GM19397 (cell line): ENCODE data around the gene B4GALT5.
"Not testable (repeated sequence)": the region's sequence is repeated elsewhere in the genome, so short reads cannot be mapped to it uniquely, and the experiment has no call there.

Source experiments
- ATAC-seq: cut with Tn5 transposase; IDR thresholded peaks from one replicate; pipeline ENCODE4 v1.9.1; 2021; ENCODE audit warnings: mild to moderate bottlenecking, moderate library complexity; ENCODE audit not compliant: unreplicated experiment

The B4GALT5 gene

GRCh38 chr20:49631856-49632418, 81.7 kb downstream of the B4GALT5 start:
- ATAC-seq = no peak

- ATAC-seq = no peak
Measured at GRCh38 chr20:49631061-49631716, 82.5 kb downstream of the B4GALT5 start.

GRCh38 chr20:49630396-49630951, 83.2 kb downstream of the B4GALT5 start:
- ATAC-seq = peak; percentile 70

GRCh38 chr20:49629606-49630005, 84.1 kb downstream of the B4GALT5 start:
- ATAC-seq = no peak

DNA sequence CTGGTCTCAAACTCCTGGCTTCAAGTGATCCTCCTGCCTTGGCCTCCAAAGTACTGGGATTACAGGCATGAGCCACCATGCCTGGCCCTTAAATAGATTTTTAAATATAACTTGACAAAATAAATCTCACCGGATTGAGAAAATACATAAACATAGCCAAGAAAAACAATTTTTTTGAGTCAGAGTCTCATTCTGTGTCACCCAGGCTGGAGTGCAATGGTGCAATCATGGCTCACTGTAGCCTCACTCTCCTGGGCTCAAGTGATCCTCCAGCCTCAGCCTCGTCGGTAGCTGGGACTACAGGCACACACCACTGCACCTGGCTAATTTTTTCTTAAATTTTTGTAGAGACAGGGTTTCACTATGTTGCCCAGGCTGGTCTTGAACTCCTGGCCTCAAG, 85.4 kb downstream of the B4GALT5 start:
- not testable (repeated sequence) for ATAC-seq

DNA sequence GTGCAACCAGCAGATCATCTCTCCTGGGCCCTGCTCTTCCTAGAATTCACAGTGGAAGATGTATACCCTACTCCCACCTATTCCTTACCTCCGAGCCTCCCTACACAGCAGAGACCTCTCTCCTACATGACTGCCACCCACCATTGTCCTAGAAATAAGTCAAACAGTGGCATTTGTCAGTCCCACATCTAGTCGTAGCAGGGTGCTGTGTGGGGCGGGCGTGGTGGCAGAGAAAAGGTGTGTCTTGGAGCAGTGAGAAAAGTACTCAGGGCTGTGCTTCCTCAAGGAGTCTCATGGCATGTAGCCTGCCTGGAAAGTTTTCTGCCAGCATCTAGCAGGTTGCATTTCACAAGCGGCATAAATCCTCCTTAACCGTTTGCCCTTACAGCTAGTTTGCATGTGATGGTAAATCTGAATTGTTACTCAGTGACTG, 86.3 kb downstream of the B4GALT5 start:
- no peak for ATAC-seq

GRCh38 chr20:49624988-49625387, 88.7 kb downstream of the B4GALT5 start:
- ATAC-seq = not testable (repeated sequence)

GRCh38 chr20:49624317-49624716, 89.4 kb downstream of the B4GALT5 start:
- no peak for ATAC-seq

DNA sequence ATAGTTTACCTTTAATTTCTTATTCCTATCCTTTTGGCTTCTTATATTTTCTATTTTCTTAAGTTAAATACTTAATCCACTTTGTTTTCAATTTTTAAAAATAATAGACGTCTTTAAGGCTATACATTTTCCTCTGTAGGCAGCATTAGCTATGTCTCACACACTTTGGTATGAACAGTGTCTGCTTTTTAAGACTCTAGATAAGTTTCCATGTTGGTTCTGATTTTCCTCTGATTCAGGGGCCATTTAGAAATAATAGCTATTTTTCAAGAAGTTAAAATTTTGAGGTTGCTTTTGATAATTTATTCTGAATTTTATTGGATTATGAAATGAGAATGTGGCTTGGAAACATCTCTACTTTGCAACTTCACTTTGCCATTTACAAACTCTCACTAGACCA, 91.4 kb downstream of the B4GALT5 start:
- no peak for ATAC-seq

- ATAC-seq = peak; percentile 85
Measured at GRCh38 chr20:49620364-49621240, 93.1 kb downstream of the B4GALT5 start.

DNA sequence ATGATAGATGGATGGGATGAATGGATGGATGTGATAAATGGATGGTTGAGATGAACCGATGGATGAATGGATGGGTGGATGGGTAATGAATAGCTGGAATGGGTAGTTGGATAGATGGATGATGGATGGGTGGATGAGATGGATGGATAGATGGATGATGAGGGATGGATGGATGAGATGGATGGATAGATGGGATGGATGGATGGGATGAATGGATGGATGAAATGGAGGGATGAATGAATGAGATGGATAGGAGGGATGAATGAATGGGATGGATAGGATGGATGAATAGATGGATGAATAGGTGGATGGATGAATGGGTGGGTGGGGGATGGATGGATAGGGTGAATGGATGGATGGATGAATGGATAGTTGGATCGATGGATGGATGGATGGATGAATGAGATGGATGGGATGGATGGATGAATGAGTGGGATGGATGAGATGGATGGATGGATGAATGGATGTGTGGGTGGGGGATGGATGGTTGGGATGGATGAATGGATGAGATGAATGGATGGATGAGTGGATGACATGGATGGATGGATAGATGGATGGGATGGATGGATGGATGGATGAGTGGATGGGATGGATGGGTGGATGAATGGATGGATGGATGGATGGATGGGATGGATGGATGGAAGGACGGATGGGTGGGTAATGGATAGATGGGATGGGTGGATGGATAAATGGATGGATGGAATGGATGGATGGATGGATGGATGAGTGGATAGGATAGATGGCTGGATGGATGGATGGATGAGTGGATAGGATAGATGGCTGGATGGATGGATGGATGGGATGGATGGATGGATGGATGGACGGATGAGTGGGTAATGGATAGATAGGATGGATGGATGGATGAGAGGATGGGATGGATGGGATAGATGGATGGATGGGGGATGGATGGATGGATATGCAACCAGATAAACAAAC, 94.3 kb downstream of the B4GALT5 start:
- no peak for ATAC-seq

DNA sequence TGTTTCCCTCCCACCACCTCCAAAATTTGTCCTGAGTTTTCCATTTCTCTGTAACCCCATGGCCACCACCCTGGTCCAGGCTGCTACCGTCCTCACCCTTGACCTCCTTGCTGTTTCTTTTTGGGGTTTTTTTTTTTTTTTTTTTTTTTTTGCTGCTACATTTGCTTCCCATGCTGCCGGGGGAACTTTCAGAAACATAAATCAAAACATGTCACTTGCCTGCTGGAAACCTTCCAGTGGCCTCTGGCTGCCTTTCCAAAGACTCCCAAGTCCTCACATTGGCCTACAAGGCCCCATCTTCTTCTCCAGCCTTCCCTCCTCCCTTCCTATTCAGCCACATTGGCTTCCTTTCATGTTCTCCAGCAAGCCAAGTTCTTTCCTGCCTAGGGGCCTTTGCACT, 95.4 kb downstream of the B4GALT5 start:
- no peak for ATAC-seq

DNA sequence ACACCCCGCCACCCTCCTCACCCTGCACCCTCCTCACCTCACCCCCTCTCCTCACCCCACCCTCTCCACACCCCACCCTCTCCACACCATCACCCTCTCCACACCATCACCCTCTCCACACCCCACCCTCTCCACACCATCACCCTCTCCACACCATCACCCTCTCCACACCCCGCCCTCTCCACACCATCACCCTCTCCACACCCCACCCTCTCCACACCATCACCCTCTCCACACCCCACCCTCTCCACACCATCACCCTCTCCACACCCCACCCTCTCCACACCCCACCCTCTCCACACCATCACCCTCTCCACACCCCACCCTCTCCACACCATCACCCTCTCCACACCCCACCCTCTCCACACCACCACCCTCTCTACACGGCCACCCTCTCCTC, 96.3 kb downstream of the B4GALT5 start:
- not testable (repeated sequence) for ATAC-seq

DNA sequence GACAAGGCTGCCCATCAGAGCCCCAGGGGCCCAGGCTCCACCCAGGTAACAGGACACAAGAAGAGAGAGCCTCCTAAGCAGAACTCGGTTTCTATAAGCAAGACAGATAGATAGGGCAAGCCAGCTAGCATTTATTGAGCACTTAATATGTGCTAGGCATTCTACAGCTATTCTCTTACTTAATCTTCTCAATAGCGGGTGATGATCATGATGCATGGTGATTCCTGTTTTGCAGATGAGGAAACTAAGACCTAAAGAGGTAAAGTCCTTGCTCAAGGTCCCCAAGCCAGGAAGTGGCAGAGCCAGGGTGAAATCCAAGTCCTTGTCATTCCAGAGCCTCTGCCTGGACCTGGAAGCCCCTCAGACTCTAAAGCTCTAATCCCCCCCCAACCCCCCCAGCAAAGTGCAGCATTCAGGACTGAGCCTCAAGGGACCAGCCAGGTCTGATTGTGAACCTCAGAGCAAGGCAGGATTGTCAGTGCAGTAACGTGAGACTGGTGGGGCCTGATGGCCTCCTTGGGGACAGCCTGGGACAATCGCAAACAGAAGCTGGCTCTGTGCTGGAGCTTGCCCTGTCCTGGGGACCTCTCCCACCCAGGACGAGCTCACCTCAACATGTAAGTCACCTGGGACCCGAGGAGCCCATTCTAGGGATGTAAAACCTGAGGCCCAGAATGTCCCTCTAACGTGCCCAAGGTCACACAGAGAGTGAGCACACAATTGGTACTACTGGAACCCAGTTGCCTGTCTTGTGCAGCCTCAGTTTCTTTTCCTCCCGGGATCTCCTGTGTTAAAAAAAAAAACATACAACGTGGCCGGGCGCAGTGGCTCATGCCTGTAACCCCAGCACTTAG, 97.3 kb downstream of the B4GALT5 start:
- ATAC-seq = no peak

GRCh38 chr20:49615401-49616153, 98.1 kb downstream of the B4GALT5 start:
- ATAC-seq = no peak

GRCh38 chr20:49615051-49615400, 98.7 kb downstream of the B4GALT5 start:
- not testable (repeated sequence) for ATAC-seq

GRCh38 chr20:49614338-49615050, 99.2 kb downstream of the B4GALT5 start:
- ATAC-seq = no peak

GRCh38 chr20:49612127-49612738, 101.4 kb downstream of the B4GALT5 start:
- ATAC-seq = no peak
